Activated CD8-positive, alpha-beta memory T cell treated with anti-CD3 and anti-CD28 coated beads, Interleukin-2, amount 50 U/mL, for 24 hours (primary cell): ENCODE data around the gene C4A.
"Not testable (repeated sequence)": the region's sequence is repeated elsewhere in the genome, so short reads cannot be mapped to it uniquely, and the experiment has no call there.

Experiments
- DNase-seq: peaks from one replicate; pipeline ENCODE4 v3.0.0-alpha.2; 2020; ENCODE audit errors: extremely low read depth

C4A gene

DNA sequence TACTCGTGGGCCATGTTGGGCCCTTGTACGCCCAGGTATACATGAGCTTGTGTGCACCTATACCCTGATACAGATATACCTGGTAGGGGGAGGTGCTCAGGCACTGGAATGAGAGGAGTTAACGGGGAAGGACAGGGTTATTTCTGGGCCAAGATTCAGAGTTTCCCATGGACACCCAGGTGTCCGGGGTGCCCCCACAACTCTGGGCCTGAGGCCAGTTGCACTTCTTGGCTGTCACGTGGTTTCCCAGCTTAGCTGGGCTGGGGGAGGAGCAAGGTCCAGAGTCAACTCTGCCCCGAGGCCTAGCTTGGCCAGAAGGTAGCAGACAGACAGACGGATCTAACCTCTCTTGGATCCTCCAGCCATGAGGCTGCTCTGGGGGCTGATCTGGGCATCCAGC, at the start of gene C4A:
TSS of gene C4A (plus strand) at position 314 of the 400 bp plus-strand sequence. CDS start at position 365, 51 bp downstream.
- DNase-seq = not testable (repeated sequence)

DNA sequence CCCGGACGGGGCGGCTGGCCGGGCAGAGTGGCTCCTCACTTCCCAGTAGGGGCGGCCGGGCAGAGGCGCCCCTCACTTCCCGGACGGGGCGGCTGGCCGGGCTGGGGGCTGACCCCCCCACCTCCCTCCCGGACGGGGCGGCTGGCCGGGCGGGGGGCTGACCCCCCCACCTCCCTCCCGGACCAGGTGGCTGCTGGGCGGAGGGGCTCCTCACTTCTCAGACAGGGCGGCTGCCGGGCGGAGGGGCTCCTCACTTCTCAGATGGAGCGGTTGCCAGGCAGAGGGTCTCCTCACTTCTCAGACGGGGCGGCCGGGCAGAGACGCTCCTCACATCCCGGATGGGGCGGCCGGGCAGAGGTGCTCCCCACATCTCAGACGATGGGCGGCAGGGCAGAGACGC, 49.7 kb upstream of the C4A start:
- not testable (repeated sequence) for DNase-seq

DNA sequence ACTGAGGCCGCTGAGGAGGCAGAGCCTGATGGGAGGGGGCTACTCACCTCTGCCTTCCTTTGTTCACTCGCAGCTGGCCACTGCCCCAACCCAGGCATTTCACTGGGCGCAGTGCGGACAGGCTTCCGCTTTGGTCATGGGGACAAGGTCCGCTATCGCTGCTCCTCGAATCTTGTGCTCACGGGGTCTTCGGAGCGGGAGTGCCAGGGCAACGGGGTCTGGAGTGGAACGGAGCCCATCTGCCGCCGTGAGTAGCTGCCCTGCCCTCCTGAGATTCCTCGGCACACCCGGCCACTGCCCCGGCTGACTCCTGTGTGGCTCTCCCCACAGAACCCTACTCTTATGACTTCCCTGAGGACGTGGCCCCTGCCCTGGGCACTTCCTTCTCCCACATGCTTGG, 48.3 kb upstream of the C4A start:
- no peak for DNase-seq

DNA sequence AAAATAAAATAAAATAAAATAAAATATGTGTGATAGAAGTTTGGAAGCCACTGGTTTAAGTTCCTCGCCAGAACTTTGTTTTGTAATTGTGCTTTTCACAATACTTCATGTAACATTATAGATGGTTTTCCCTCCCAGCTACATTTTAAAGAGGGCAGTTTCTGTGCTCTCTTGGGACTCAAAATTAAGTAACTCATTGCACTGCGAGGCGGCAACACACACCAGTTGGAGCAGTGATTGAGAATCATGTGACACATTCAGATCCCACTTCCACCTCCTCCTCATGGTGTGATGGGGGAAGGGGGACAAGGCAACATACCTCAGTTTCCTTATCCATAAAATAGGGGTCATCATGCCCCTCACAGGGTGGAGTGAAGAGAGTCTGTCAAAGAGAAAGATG, 46.8 kb upstream of the C4A start:
- DNase-seq = no peak

DNA sequence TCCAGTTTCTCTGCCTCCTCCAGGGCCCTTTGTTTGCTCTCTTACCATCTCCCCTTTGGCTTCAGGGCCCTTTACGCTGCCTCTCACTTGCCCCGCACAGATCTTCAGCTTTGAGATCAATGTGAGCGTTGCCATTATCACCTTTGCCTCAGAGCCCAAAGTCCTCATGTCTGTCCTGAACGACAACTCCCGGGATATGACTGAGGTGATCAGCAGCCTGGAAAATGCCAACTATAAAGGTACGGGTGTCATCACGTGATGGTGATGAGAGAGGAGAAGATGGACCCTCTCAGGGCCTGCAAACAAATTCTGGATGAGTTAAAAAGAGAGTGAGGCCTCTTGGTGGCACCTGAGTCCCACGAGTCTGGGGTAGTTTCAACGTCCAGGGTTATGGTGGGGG, 46.0 kb upstream of the C4A start:
- no peak for DNase-seq

DNA sequence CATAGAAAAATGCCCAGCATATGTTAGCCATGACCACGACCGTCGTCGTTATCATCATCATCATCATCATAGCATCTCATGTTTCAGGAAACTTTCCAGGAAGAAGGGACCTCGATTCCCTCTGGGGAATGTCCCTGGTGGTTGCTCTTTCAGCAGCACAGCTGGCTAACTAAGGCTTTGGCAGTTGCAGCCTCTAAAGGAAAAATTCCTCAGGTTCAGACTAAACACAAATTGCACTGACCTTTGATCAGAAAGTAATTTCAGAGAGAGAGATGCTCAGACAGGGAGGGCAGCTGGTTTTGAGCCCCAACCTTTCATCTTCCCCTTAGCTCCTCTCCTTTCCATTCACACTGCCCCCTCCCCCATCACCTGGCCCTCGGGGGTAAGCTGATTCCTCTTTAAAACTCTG, 41.6 kb upstream of the C4A start:
- DNase-seq = no peak

DNA sequence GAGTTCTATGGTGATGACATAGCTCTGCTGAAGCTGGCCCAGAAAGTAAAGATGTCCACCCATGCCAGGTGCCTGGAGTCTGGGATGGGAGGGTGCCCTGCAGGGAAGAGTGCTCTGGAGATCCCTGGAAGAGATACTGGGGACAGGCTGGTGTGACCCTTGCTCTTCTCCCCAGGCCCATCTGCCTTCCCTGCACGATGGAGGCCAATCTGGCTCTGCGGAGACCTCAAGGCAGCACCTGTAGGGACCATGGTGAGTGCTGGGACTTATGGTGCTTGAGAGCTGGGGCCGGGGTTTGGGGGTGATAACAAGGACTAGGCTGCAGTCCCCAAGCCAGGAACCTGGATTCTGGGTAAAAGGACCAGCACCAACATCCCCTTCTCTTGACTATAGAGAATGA, 38.1 kb upstream of the C4A start:
- no peak for DNase-seq

DNA sequence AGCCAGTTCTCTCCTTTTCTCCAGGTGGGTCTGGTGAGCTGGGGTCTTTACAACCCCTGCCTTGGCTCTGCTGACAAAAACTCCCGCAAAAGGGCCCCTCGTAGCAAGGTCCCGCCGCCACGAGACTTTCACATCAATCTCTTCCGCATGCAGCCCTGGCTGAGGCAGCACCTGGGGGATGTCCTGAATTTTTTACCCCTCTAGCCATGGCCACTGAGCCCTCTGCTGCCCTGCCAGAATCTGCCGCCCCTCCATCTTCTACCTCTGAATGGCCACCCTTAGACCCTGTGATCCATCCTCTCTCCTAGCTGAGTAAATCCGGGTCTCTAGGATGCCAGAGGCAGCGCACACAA, 36.7 kb upstream of the C4A start:
- DNase-seq = no peak

DNA sequence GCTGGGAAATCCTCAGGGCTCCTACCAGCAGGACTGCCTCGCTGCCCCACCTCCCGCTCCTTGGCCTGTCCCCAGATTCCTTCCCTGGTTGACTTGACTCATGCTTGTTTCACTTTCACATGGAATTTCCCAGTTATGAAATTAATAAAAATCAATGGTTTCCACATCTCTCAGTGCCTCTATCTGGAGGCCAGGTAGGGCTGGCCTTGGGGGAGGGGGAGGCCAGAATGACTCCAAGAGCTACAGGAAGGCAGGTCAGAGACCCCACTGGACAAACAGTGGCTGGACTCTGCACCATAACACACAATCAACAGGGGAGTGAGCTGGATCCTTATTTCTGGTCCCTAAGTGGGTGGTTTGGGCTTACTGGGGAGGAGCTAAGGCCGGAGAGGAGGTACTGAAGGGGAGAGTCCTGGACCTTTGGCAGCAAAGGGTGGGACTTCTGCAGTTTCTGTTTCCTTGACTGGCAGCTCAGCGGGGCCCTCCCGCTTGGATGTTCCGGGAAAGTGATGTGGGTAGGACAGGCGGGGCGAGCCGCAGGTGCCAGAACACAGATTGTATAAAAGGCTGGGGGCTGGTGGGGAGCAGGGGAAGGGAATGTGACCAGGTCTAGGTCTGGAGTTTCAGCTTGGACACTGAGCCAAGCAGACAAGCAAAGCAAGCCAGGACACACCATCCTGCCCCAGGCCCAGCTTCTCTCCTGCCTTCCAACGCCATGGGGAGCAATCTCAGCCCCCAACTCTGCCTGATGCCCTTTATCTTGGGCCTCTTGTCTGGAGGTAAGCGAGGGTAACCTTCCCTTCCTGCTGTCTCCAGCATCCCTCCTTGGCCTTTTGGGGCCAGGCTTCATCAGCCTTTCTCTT, 36.1 kb upstream of the C4A start, which contains the start of gene CFB:
TSS of gene CFB (plus strand) at position 589 of the 863 bp plus-strand sequence. CDS start at position 716, 127 bp downstream.
- no peak for DNase-seq

DNA sequence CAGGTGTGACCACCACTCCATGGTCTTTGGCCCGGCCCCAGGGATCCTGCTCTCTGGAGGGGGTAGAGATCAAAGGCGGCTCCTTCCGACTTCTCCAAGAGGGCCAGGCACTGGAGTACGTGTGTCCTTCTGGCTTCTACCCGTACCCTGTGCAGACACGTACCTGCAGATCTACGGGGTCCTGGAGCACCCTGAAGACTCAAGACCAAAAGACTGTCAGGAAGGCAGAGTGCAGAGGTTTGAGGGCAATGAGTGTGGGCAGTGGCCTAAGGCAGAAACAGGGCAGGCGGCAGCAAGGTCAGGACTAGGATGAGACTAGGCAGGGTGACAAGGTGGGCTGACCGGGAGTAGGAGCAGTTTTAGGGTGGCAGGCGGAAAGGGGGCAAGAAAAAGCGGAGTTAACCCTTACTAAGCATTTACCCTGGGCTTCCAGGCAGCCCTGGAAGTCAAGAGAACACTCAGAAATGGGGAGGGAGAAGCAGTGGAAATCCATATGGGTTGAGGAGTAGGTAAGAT, 35.4 kb upstream of the C4A start:
- no peak for DNase-seq

DNA sequence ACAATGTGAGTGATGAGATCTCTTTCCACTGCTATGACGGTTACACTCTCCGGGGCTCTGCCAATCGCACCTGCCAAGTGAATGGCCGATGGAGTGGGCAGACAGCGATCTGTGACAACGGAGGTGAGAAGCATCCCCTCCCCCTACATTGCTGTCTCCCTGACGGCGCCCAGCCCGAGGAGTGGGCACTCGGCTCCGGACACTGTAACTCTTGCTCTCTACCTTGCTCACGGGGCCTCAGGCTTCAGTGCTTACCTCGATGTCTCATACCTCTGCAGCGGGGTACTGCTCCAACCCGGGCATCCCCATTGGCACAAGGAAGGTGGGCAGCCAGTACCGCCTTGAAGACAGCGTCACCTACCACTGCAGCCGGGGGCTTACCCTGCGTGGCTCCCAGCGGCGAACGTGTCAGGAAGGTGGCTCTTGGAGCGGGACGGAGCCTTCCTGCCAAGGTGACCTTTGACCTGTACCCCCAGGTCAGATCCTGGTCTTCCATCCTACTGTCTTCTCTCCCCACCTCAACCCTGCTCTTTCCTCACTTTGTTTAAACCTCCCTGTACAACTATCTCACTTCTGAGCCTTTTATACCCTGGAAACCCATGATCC, 34.7 kb upstream of the C4A start:
- DNase-seq = no peak

DNA sequence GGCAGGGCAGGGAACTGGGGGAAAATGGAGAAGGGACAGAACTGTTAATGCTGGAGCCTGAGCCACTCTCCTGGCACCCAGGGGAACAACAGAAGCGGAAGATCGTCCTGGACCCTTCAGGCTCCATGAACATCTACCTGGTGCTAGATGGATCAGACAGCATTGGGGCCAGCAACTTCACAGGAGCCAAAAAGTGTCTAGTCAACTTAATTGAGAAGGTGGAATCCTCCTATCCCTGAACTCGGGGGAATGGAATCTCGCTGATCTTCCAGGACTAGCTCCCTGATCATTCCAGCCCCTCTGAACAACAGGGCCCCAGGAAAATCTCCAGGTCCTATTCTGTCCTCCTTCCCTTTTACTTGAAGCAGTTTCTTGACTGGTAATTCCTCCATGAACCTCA, 34.0 kb upstream of the C4A start:
- DNase-seq = no peak

DNA sequence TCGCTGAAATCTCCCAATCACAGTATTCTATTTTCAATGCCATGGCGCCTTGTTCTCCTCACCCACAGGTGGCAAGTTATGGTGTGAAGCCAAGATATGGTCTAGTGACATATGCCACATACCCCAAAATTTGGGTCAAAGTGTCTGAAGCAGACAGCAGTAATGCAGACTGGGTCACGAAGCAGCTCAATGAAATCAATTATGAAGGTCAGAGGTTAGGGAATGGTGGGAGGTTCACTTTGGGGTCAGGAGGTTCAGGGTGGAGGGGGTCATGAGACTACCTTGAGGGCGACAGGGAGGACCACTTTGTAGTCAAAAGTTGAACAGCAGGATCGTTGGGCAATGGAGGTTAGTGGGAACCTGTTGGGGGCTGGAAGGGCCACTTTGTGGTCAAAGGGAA, 33.6 kb upstream of the C4A start:
- DNase-seq = no peak

DNA sequence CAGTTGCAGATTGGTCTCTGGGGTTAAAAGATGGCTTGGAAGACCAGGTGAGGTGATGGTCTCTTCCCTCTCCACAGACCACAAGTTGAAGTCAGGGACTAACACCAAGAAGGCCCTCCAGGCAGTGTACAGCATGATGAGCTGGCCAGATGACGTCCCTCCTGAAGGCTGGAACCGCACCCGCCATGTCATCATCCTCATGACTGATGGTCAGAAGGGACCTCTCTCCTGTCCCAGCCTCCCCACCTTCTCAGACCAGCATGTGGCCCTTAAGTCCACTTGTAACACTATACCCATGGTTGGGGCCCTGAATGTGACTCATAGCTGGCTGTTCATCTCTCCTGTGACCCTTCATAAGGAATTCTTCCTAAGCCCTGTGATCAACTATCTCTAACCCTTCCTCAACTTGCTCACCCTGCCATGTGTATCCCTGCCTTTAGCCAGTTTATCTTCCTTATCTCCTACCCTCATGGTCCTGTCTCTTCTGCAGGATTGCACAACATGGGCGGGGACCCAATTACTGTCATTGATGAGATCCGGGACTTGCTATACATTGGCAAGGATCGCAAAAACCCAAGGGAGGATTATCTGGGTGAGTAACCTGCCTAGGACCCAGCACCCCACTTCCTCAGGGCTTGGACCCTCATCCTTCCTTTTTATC, 33.0 kb upstream of the C4A start:
- DNase-seq = no peak

DNA sequence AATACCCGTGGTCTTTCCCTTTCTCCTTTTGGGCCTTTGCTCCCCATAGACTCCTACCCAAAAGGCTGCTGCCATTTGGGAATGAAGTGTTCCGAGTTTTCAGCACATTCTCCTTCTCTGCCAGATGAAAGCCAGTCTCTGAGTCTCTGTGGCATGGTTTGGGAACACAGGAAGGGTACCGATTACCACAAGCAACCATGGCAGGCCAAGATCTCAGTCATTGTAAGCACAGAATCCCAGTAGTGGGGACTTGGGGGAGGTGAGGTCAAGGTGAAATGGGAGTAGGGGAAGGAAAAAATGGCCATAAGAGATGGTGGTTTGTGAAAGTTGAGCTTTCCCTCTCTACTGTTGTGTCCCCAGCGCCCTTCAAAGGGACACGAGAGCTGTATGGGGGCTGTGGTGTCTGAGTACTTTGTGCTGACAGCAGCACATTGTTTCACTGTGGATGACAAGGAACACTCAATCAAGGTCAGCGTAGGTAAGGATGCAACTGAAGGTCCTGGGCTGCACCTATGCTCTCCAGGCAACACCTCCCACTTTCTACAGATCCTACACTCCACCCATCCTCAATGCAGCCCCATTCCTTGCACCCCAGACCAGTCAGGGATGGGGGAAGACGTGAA, 31.8 kb upstream of the C4A start:
- no peak for DNase-seq

DNA sequence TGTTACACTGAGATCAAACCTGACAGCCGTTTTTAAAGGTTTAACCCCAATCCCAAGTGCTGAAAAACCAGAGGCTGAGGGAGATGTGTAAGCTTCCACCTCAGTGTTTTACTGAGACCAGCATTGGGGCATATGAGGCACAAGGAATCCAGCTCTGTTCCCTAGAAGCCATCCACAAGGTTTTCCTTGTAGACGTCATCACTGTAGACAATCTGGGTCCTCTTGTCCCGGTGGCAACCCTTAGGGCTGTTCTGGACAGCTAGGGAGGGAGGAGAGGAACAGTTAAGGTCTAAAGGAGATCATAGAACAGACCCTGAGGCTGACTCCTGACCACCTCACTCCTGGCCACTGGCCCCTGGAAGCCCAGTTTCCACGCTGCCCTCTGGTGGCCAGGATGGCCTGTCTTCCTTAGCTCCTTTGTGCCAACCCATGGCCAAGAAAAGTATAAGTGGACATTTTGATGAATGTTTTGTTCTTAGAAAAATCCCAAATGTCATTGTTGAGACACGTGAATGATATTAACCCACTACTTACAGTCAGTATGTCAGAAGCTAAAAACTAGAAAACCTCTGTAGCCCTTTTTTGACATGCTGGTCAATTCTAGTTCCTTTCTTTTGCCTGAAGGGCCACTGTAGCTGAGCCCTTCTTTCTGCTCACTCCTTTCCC, 29.6 kb upstream of the C4A start:
- DNase-seq = no peak

DNA sequence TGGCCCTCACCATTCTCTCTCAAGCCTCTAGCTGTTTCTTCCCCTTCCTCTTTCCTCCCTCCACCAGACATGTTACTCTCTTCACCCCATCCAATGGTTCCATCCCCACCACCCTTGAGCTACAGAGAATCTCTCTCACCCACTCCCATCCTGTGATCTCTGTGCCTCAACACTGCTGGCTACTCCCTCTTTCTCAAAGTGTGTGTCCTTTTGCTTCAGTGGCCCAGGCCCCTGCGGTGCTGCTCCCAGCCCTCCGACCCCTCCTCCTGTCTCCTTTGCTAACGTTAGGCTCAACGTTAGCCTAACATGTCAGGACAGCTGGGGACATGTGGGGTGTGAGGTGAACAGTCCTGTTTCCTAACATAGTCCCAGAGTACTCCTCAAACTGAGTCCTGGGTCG, 29.0 kb upstream of the C4A start:
- DNase-seq = no peak

DNA sequence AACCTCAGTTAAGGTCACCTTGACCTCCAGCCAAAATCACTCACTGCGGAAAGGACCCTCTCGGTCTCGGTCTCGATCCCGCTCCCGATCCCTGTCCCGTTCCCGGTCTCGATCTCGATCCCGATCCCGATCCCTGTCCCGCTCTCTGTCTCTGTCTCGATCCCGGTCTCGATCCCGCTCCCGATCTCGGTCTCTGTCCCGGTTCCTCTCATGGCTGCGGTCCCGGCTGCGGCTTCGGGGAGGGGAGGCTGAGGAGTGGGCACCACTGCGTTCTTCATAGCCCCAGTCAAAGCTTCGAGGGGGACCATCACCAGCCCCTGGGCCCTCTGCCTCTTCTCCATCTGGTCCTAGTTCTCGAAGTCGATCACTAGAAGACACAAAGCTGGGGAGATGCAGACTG, 27.3 kb upstream of the C4A start:
- DNase-seq = no peak

DNA sequence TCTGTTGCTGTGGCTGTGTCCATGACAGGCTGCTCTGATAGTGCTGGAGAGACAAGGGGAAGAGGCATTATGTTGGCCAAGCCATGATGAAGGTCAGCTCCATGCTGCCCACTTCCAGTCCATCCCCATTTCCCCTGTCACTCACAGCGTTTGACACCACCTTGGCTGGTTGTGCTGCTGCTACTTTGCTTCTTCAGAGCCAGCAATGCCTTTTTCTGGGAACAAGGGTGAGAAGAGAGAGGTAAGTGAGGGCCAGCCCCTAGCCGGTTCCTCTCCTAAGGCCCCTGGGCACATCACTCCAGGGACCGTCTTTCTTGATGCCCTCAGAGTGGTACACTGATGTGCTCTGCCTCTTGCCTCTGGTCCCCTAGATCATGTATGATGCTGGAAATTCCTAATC, 25.1 kb upstream of the C4A start:
- DNase-seq = no peak

DNA sequence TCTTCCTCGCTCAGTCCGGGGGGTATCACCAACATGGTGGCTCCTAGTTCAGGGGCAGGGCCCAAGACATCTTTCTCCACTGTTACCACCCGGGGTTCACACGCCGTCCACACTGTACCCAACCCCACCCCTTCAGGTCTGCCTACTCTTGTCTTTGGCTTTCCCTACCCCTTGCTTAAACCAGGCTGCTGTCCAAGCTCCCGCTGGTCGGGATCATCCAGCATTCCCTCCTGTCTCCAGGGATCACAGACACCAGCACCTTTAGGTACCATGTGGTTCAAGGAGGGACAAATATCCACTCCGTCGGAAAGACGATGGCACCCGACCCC, 23.5 kb upstream of the C4A start:
- no peak for DNase-seq

DNA sequence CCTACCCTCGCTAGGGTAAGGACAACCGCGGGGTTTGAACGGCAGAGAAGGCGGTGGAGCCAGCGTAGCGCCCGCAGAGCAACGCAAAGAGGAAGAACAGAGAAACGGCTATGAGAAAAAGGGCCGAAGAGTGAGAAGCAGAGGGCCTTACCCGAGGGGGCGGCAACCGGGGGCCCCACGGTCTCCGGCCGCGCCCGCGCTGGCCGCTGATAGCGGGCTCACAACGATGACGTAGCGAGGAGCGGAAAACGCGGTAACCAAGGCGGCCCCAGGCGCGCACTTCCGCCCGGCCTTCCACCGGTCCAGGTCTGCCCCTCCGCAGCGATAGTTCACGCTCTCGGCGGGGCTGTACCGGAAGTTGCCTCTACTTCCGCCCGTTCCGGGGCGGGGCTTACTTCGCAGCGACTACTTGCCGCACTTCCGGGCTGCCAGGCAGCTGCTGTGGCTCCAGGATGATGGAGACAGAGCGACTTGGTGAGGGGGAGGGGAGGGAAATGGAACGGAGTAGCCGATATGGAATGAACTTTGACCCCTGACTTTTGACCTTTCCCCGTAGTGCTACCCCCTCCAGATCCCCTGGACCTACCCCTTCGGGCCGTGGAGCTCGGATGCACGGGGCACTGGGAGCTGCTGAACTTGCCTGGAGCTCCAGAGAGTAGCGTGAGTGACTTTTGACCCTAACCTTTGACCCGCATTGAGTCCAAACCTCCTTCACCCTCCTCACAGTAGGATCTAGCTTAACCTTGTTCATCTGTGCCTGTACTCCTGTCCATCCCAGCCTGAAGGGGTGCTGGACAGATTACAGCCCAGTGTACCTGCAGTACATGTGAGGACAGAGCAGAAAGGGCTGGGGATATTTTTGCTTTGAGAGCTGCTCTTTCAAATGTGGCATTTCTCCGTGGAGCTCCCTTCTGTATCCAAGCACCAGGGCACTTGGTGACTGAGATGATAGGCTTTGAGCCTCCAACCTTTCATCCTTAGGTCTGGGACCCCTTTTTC, 22.8 kb upstream of the C4A start, which contains the start of the genes NELFE and SKIC2:
TSS of gene NELFE (minus strand) at position 231 of the 999 bp plus-strand sequence. CDS start 525 bp downstream, outside the sequence.
TSS of gene SKIC2 (plus strand) at position 435 of the 999 bp plus-strand sequence. CDS start at position 453, 18 bp downstream.
- DNase-seq = peak; percentile 97
